ENCODE data around the gene ITPRIP. TPM values are rescaled to one million over a fixed set of nuclear protein-coding genes. Genes with fewer than 3 reads are reported as not detected.
A peak's percentile ranks its signal among the peaks of the same experiment; 100 is the strongest.

The ITPRIP gene
- total and polyA plus RNA-seq, 4 donors, result 3.5 to 7.9 (median 6.0) TPM

DNA sequence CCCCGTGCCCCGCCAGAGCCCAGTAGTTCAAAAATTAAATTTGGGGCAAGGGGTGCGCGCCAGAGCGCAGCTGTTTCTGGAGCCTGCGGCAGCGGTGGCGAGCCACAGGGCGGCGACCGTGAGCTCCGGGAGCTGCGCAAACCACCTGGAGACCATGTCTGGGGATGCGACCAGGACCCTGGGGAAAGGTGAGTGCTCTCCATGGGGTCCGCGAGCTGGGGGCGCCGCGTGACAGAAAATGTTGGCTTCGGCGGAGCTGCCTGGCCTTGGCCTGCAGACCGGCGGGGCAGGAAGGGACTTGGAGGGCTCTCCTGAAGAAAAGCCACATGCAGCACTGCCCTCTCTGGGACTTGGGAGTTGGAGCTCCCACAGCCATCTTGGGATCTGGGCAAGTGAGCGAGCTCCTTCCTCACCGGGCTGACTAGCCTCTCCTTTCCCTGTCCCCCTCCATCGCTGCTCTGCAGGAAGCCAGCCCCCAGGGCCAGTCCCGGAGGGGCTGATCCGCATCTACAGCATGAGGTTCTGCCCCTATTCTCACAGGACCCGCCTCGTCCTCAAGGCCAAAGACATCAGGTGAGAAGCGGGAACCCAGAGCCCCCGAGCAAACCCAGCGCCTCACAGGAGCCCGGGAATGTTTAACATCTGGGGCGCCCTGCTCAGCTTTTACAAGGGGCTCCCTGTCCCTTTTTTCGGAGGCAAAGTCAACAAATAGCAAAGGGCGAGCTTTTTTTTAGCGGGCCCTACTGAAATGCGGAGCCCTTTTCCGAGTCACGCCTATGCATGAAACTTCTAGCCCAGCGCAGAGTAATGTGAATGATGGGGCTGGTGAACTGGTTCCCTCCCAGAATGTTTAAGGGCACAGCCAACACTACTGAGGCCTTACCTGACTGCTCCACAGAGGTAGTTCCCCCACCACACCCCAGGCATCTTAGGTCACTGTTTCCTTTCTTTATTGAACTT lies 63.2 kb downstream of the ITPRIP start:
- no peaks in the 10 kb centered on the region for H3K27me3 ChIP-seq (ENCODE audit: control insufficient read depth in 4 of 4, insufficient read depth in 4 of 4, low read length in 3 of 4)
- no peaks in the 10 kb centered on the region for H3K36me3 ChIP-seq (ENCODE audit: control insufficient read depth in 4 of 4, insufficient read depth in 3 of 4, low read depth in 1 of 4, low read length in 3 of 4)
- H3K4me1 ChIP-seq (ENCODE audit: control insufficient read depth in 4 of 4, insufficient read depth in 4 of 4, low read length in 3 of 4), result peaks cover 0 to 7% (median 4%) of the 10 kb centered on the region in 4 donors
- DNase-seq (ENCODE audit: low spot score), result peak; percentile 69
- no peak for TF ChIP-seq TAF1 (conservative IDR thresholded peaks at IDR 0.05)
- peak; percentile 63 for TF ChIP-seq YY1 (IDR thresholded peaks at IDR 0.05)
- TF ChIP-seq RAD21 (IDR thresholded peaks at IDR 0.05), result peak; percentile 60 to 72
- TF ChIP-seq GABPA (IDR thresholded peaks at IDR 0.05 in 1 of 2, conservative IDR thresholded peaks at IDR 0.05 in 1 of 2), result no peak
- no peak for TF ChIP-seq FOXA1 (IDR thresholded peaks at IDR 0.05)
- TF ChIP-seq, protein P1, sequence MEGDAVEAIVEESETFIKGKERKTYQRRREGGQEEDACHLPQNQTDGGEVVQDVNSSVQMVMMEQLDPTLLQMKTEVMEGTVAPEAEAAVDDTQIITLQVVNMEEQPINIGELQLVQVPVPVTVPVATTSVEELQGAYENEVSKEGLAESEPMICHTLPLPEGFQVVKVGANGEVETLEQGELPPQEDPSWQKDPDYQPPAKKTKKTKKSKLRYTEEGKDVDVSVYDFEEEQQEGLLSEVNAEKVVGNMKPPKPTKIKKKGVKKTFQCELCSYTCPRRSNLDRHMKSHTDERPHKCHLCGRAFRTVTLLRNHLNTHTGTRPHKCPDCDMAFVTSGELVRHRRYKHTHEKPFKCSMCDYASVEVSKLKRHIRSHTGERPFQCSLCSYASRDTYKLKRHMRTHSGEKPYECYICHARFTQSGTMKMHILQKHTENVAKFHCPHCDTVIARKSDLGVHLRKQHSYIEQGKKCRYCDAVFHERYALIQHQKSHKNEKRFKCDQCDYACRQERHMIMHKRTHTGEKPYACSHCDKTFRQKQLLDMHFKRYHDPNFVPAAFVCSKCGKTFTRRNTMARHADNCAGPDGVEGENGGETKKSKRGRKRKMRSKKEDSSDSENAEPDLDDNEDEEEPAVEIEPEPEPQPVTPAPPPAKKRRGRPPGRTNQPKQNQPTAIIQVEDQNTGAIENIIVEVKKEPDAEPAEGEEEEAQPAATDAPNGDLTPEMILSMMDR (IDR thresholded peaks at IDR 0.05; ENCODE audit: low read depth, low read length, missing input control), result peak; percentile 70
- H3K9me3 ChIP-seq (ENCODE audit: control insufficient read depth in 4 of 4, low read length in 3 of 4), result no peaks in the 10 kb centered on the region
- peak overlapping the region in 2 of 3 donors; percentile 10 to 31 for H3K4me3 ChIP-seq (ENCODE audit: low read depth in 1 of 3, low read length in 3 of 3)
- WGBS, result 20% methylated on average over 42 of the region's 42 CpGs
- H3K9ac ChIP-seq (ENCODE audit: low read depth in 1 of 2, low read length in 2 of 2), result no peak overlapping the region
- H3K27ac ChIP-seq (ENCODE audit: low read depth in 1 of 2, low read length in 2 of 2), result no peak overlapping the region

DNA sequence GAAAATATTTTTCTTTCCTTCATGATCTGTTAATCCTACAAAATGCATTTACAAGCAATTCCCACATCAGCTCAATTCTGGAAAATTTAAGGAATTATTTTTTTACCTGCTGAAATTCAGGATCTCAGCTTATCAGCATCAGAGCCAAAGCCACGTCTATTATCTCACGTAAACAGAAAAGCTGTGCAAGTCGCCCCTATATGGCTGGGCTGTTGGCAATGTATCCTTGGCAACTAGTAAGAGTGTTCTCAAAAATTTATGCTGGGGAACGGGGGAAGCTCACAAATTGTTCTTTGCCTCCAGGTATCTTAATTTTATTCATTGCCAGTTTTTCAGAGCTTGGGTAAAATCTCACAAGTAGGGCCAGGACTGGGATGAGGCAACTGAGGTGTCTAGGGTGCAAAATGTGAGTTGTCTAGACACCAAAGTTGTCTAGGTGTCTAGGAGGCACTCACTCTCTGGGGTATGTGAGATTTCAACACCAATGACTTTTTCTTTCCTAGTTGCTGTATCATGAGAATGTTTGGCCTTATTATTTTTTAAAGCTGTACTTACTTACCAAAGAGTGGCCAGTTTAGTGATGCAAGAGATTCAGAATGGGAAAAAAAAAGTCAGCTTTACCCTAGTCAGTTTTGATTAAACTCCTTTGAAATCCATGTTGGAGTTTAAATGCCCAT lies 64.2 kb downstream of the ITPRIP start:
- Histone ChIP-seq H3K4me3 (ENCODE audit: low read depth in 1 of 3, low read length in 3 of 3) (no peak overlapping the region), H3K9ac (ENCODE audit: low read depth in 1 of 2, low read length in 2 of 2) (no peak overlapping the region), H3K9me3 (ENCODE audit: control insufficient read depth in 4 of 4, low read length in 3 of 4) (no peaks in the 10 kb centered on the region), H3K27ac (ENCODE audit: low read depth in 1 of 2, low read length in 2 of 2) (no peak overlapping the region), H3K36me3 (ENCODE audit: control insufficient read depth in 4 of 4, insufficient read depth in 3 of 4, low read depth in 1 of 4, low read length in 3 of 4) (peaks cover 0 to 5% (median 0%) of the 10 kb centered on the region in 4 donors), H3K27me3 (ENCODE audit: control insufficient read depth in 4 of 4, insufficient read depth in 4 of 4, low read length in 3 of 4) (no peaks in the 10 kb centered on the region), H3K4me1 (ENCODE audit: control insufficient read depth in 4 of 4, insufficient read depth in 4 of 4, low read length in 3 of 4) (peaks cover 0 to 8% (median 6%) of the 10 kb centered on the region in 4 donors)
- 81% methylated on average over 4 of the region's 4 CpGs for WGBS
- DNase-seq (ENCODE audit: low spot score), result no peak
- TF ChIP-seq EGR1 (IDR thresholded peaks at IDR 0.05; ENCODE audit: low read depth in 2 of 2) (no peak), RXRA (IDR thresholded peaks at IDR 0.05) (no peak), FOXA1 (IDR thresholded peaks at IDR 0.05) (no peak), FOXA2 (IDR thresholded peaks at IDR 0.05) (no peak), HNF4A (conservative IDR thresholded peaks at IDR 0.05) (no peak), RAD21 (IDR thresholded peaks at IDR 0.05) (no peak), NR2F2 (IDR thresholded peaks at IDR 0.05) (no peak), HNF4G (IDR thresholded peaks at IDR 0.05) (no peak), JUND (IDR thresholded peaks at IDR 0.05) (no peak), TAF1 (conservative IDR thresholded peaks at IDR 0.05) (no peak), GABPA (IDR thresholded peaks at IDR 0.05 in 1 of 2, conservative IDR thresholded peaks at IDR 0.05 in 1 of 2) (no peak), SP1 (IDR thresholded peaks at IDR 0.05) (no peak), YY1 (IDR thresholded peaks at IDR 0.05) (no peak)
- TF ChIP-seq, protein P2, sequence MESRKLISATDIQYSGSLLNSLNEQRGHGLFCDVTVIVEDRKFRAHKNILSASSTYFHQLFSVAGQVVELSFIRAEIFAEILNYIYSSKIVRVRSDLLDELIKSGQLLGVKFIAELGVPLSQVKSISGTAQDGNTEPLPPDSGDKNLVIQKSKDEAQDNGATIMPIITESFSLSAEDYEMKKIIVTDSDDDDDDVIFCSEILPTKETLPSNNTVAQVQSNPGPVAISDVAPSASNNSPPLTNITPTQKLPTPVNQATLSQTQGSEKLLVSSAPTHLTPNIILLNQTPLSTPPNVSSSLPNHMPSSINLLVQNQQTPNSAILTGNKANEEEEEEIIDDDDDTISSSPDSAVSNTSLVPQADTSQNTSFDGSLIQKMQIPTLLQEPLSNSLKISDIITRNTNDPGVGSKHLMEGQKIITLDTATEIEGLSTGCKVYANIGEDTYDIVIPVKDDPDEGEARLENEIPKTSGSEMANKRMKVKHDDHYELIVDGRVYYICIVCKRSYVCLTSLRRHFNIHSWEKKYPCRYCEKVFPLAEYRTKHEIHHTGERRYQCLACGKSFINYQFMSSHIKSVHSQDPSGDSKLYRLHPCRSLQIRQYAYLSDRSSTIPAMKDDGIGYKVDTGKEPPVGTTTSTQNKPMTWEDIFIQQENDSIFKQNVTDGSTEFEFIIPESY (IDR thresholded peaks at IDR 0.05), result no peak
- TF ChIP-seq, protein P3, sequence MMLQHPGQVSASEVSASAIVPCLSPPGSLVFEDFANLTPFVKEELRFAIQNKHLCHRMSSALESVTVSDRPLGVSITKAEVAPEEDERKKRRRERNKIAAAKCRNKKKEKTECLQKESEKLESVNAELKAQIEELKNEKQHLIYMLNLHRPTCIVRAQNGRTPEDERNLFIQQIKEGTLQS (IDR thresholded peaks at IDR 0.05), result no peak
- TF ChIP-seq, protein P4, sequence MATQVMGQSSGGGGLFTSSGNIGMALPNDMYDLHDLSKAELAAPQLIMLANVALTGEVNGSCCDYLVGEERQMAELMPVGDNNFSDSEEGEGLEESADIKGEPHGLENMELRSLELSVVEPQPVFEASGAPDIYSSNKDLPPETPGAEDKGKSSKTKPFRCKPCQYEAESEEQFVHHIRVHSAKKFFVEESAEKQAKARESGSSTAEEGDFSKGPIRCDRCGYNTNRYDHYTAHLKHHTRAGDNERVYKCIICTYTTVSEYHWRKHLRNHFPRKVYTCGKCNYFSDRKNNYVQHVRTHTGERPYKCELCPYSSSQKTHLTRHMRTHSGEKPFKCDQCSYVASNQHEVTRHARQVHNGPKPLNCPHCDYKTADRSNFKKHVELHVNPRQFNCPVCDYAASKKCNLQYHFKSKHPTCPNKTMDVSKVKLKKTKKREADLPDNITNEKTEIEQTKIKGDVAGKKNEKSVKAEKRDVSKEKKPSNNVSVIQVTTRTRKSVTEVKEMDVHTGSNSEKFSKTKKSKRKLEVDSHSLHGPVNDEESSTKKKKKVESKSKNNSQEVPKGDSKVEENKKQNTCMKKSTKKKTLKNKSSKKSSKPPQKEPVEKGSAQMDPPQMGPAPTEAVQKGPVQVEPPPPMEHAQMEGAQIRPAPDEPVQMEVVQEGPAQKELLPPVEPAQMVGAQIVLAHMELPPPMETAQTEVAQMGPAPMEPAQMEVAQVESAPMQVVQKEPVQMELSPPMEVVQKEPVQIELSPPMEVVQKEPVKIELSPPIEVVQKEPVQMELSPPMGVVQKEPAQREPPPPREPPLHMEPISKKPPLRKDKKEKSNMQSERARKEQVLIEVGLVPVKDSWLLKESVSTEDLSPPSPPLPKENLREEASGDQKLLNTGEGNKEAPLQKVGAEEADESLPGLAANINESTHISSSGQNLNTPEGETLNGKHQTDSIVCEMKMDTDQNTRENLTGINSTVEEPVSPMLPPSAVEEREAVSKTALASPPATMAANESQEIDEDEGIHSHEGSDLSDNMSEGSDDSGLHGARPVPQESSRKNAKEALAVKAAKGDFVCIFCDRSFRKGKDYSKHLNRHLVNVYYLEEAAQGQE (IDR thresholded peaks at IDR 0.05), result no peak
- TF ChIP-seq, protein P1 (IDR thresholded peaks at IDR 0.05; ENCODE audit: low read depth, low read length, missing input control), result no peak
